ENCODE data around the gene SHC3.

SHC3 gene

GRCh38 chr9:89002987-89003386 lies 175.6 kb downstream of the SHC3 start:
- TF ChIP-seq MAX (IDR thresholded peaks at IDR 0.05; ENCODE audit: low read depth, low read length) = no peak
- no peak for TF ChIP-seq CTCF (IDR thresholded peaks at IDR 0.05; ENCODE audit: low read depth, low read length)
- no peak for TF ChIP-seq MYC (IDR thresholded peaks at IDR 0.05; ENCODE audit: low read depth, low read length)
- TF ChIP-seq POLR2A (IDR thresholded peaks at IDR 0.05; ENCODE audit: extremely low read depth, insufficient read length) = no peak
- no peak overlapping the region for H3K4me3 ChIP-seq (ENCODE audit: low read depth, low read length)
- DNase-seq (ENCODE audit: low read depth) = no peak

GRCh38 chr9:89001917-89002540 lies 176.6 kb downstream of the SHC3 start:
- no peak overlapping the region for H3K4me3 ChIP-seq (ENCODE audit: low read depth, low read length)
- DNase-seq (ENCODE audit: low read depth) = no peak
- TF ChIP-seq MYC (IDR thresholded peaks at IDR 0.05; ENCODE audit: low read depth, low read length) (no peak), POLR2A (IDR thresholded peaks at IDR 0.05; ENCODE audit: extremely low read depth, insufficient read length) (no peak), CTCF (IDR thresholded peaks at IDR 0.05; ENCODE audit: low read depth, low read length) (no peak), MAX (IDR thresholded peaks at IDR 0.05; ENCODE audit: low read depth, low read length) (no peak)

GRCh38 chr9:89000973-89001916 lies 177.4 kb downstream of the SHC3 start:
- TF ChIP-seq MYC (IDR thresholded peaks at IDR 0.05; ENCODE audit: low read depth, low read length) (no peak; the same call in 1 of the 2 replicates), CTCF (IDR thresholded peaks at IDR 0.05; ENCODE audit: low read depth, low read length) (peak; percentile 53)
- peak; percentile 79 for DNase-seq (ENCODE audit: low read depth)
- H3K4me3 ChIP-seq (ENCODE audit: low read depth, low read length) = no peak overlapping the region

GRCh38 chr9:89000371-89000781 lies 178.2 kb downstream of the SHC3 start:
- TF ChIP-seq CTCF (IDR thresholded peaks at IDR 0.05; ENCODE audit: low read depth, low read length) (no peak), POLR2A (IDR thresholded peaks at IDR 0.05; ENCODE audit: extremely low read depth, insufficient read length) (no peak), MAX (IDR thresholded peaks at IDR 0.05; ENCODE audit: low read depth, low read length) (no peak), MYC (IDR thresholded peaks at IDR 0.05; ENCODE audit: low read depth, low read length) (no peak)

GRCh38 chr9:88998911-88999310 lies 179.7 kb downstream of the SHC3 start:
- H3K4me3 ChIP-seq (ENCODE audit: low read depth, low read length) = no peak overlapping the region
- no peak for DNase-seq (ENCODE audit: low read depth)
- no peak for TF ChIP-seq CTCF (IDR thresholded peaks at IDR 0.05; ENCODE audit: low read depth, low read length)
- no peak for TF ChIP-seq MYC (IDR thresholded peaks at IDR 0.05; ENCODE audit: low read depth, low read length)
- no peak for TF ChIP-seq MAX (IDR thresholded peaks at IDR 0.05; ENCODE audit: low read depth, low read length)
- TF ChIP-seq POLR2A (IDR thresholded peaks at IDR 0.05; ENCODE audit: extremely low read depth, insufficient read length) = no peak

More at GRCh38 chr9:89000371-89000781, 178.2 kb downstream of the SHC3 start:
- no peak overlapping the region for H3K4me3 ChIP-seq (ENCODE audit: low read depth, low read length)
- no peak for DNase-seq (ENCODE audit: low read depth)

All from NB4 (cell line).